HG02840 (cell line): Measurements from ENCODE around the gene CDH15.

Experiments
- ATAC-seq: cut with Tn5 transposase; IDR thresholded peaks from one replicate; pipeline ENCODE4 v1.9.1; 2021; ENCODE audit warnings: mild to moderate bottlenecking, moderate library complexity, moderate number of reproducible peaks; ENCODE audit not compliant: unreplicated experiment, low FRiP score

Gene CDH15

GRCh38 chr16:89197033-89197632 is 25.6 kb downstream of the CDH15 start:
- no peak for ATAC-seq

- ATAC-seq = no peak
These were observed 26.3 kb downstream of the CDH15 start for GRCh38 chr16:89197633-89198416.

GRCh38 chr16:89198417-89199240 is 27.1 kb downstream of the CDH15 start:
- ATAC-seq = no peak

GRCh38 chr16:89199241-89200123 is 27.9 kb downstream of the CDH15 start:
- no peak for ATAC-seq

GRCh38 chr16:89200124-89200849 is 28.7 kb downstream of the CDH15 start, which contains the start of gene SLC22A31:
TSS of gene SLC22A31 (minus strand) at chr16:89200537. CDS start at chr16:89200501, 36 bp downstream.
- no peak for ATAC-seq

- no peak for ATAC-seq
These were observed 29.4 kb downstream of the CDH15 start for GRCh38 chr16:89200850-89201411.

- no peak for ATAC-seq
These were observed 30.2 kb downstream of the CDH15 start for GRCh38 chr16:89201439-89202377.

- no peak for ATAC-seq
These were observed 31.1 kb downstream of the CDH15 start for GRCh38 chr16:89202422-89203215.

GRCh38 chr16:89207993-89208392 is 36.4 kb downstream of the CDH15 start:
- no peak for ATAC-seq

- ATAC-seq = no peak
These were observed 38.0 kb downstream of the CDH15 start for GRCh38 chr16:89209522-89210044.

GRCh38 chr16:89210165-89210903 is 38.8 kb downstream of the CDH15 start:
- ATAC-seq = no peak

- ATAC-seq = no peak
These were observed 39.5 kb downstream of the CDH15 start for GRCh38 chr16:89210904-89211515.

GRCh38 chr16:89216315-89217137 is 45.0 kb downstream of the CDH15 start:
- ATAC-seq = no peak

GRCh38 chr16:89217138-89217387 is 45.5 kb downstream of the CDH15 start:
- ATAC-seq = no peak

GRCh38 chr16:89217388-89218191 is 46.0 kb downstream of the CDH15 start, which contains the start of gene ZNF778:
TSS of gene ZNF778 (plus strand) at chr16:89217703. CDS start at chr16:89221128, 3,425 bp downstream.
- peak; percentile 84 for ATAC-seq
